Liver (tissue), 3 donors: ENCODE results near the gene TRAPPC3.

ENCODE experiments used
- ATF3 ChIP-seq: IDR thresholded peaks from 2 replicates; pipeline ENCODE4 v1.6.1; 2016; ENCODE audit warnings: antibody characterized with exemption
- CTCF ChIP-seq: fragments of 150-350 bp; IDR thresholded peaks from 2 replicates; pipeline ENCODE4 v1.5.1; 2017; ENCODE audit warnings: improper control_type of control experiment, low read depth, low read length; ENCODE audit not compliant: missing input control
- NR2F2 ChIP-seq: IDR thresholded peaks from 2 replicates; pipeline ENCODE4 v1.6.1; 2016; ENCODE audit warnings: antibody characterized with exemption
- REST ChIP-seq: IDR thresholded peaks from 2 replicates; pipeline ENCODE4 v1.6.1; 2016; ENCODE audit warnings: antibody characterized with exemption, mild to moderate bottlenecking
- SP1 ChIP-seq: IDR thresholded peaks from 2 replicates; pipeline ENCODE4 v1.6.1; 2018; ENCODE audit warnings: antibody characterized with exemption, mild to moderate bottlenecking
- TAF1 ChIP-seq: conservative IDR thresholded peaks from 2 replicates; pipeline ENCODE4 v1.6.1; 2016; ENCODE audit warnings: antibody characterized with exemption, mild to moderate bottlenecking
- YY1 ChIP-seq: IDR thresholded peaks from 2 replicates; pipeline ENCODE4 v1.6.1; 2016; ENCODE audit warnings: antibody characterized with exemption, mild to moderate bottlenecking
- donor health status: healthy.
- donor health status: healthy.

GRCh38 chr1:36116901-36117300 is 32.4 kb downstream of the TRAPPC3 start:
- TF ChIP-seq NR2F2, result no peak
- no peak for TF ChIP-seq REST
- TF ChIP-seq CTCF, result no peak
- no peak for TF ChIP-seq TAF1
- TF ChIP-seq ATF3, result no peak
- TF ChIP-seq YY1, result no peak
- TF ChIP-seq SP1, result no peak
